Vagina (tissue), 2 donors: ENCODE data around the gene VWA5B2. TPM values are rescaled to one million over a fixed set of nuclear protein-coding genes. Genes with fewer than 3 reads are reported as not detected.

Experiments used
- DNase-seq, 2 donors: peaks; one replicate each; pipeline ENCODE4 v3.0.0-alpha.2; 2017; ENCODE audit errors: extremely low spot score in 2 of 2
- H3K27ac ChIP-seq: fragments of 200-600 bp; sonication (generic); one replicate; pipeline ENCODE4 v1.5.1; 2019
- H3K27me3 ChIP-seq: fragments of 200-600 bp; sonication (generic); one replicate; pipeline ENCODE4 v1.5.1; 2019
- H3K36me3 ChIP-seq, 2 donors: fragments of 200-600 bp; sonication (generic); one replicate each; pipeline ENCODE4 v1.5.1; 2017 to 2019
- H3K4me1 ChIP-seq: fragments of 200-600 bp; sonication (generic); one replicate; pipeline ENCODE4 v1.5.1; 2019
- H3K4me3 ChIP-seq, 2 donors: fragments of 200-600 bp; sonication (generic); 1 replicate in 1 of 2; 2 replicates in 1 of 2; pipeline ENCODE4 v1.5.1; 2016 to 2019
- H3K9me3 ChIP-seq: fragments of 200-600 bp; sonication (generic); one replicate; pipeline ENCODE4 v1.5.1; 2019
- CTCF ChIP-seq, 3 experiments: fragments of 450-650 bp in 2 of 3; fragments of 200-600 bp in 1 of 3; sonication (generic) in 1 of 3; IDR thresholded peaks; one replicate each; pipeline ENCODE4 v1.5.1; 2017 to 2019; ENCODE audit warnings: antibody characterized with exemption in 3 of 3, mild to moderate bottlenecking in 2 of 3, moderate library complexity in 2 of 3
- POLR2A ChIP-seq, 2 donors: fragments of 450-650 bp; IDR thresholded peaks; one replicate each; pipeline ENCODE4 v1.6.1; 2017; ENCODE audit warnings: antibody characterized with exemption in 2 of 2, mild to moderate bottlenecking in 2 of 2, moderate library complexity in 2 of 2
- POLR2AphosphoS5 ChIP-seq, 2 donors: sonication (generic); formaldehyde crosslinking; IDR thresholded peaks; one replicate each; pipeline ENCODE4 v1.9.0; 2017; ENCODE audit warnings: antibody characterized with exemption in 2 of 2, mild to moderate bottlenecking in 2 of 2, low read depth in 1 of 2; ENCODE audit not compliant: insufficient read depth in 1 of 2
- intact Hi-C: fragments of 100-400 bp; cut with DNase I; formaldehyde crosslinking; loops from one replicate; pipeline ENCODE4 v1.15.1; 2023
- total RNA-seq: library from RNA; depleted of rRNA; stranded (reverse); fragments of >200 nt; gene quantifications from one replicate; pipeline ENCODE4 v1.2.3, GENCODE V29; 2016

Gene VWA5B2
- total RNA-seq, 1 donor from 2014 or later, result 0.98 TPM

DNA sequence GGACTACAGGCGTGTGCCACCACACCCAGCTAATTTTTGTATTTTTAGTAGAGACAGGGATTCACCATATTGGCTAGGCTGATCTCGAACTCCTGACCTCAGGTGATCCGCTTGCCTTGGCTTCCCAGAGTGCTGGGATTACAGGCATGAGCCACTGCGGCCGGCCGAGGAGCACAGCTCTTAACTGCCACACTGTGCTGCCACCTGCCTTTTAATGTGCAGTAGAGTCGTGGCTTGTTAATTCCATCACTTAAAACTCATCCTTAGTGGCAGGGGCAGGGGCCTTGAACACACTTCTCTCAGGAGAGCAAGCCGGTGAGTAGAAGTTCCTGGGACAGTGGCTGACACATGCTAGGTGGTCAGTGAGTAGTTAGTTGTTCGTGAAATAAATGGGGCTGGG lies 30.9 kb upstream of the VWA5B2 start:
- H3K4me3 ChIP-seq, result no peak overlapping the region
- no peaks in the 10 kb centered on the region for H3K4me1 ChIP-seq
- H3K27me3 ChIP-seq, result no peaks in the 10 kb centered on the region
- TF ChIP-seq CTCF (IDR thresholded peaks at IDR 0.05) (no peak), POLR2AphosphoS5 (IDR thresholded peaks at IDR 0.05; ENCODE audit: insufficient read depth in 1 of 2, low read depth in 1 of 2) (no peak), POLR2A (IDR thresholded peaks at IDR 0.05) (no peak)
- DNase-seq, result no peak
- intact Hi-C loops, result no loop called here
- H3K36me3 ChIP-seq, result peaks cover 0 to 22% of the 10 kb centered on the region in 2 donors
- H3K9me3 ChIP-seq, result no peaks in the 10 kb centered on the region
- no peak overlapping the region for H3K27ac ChIP-seq

DNA sequence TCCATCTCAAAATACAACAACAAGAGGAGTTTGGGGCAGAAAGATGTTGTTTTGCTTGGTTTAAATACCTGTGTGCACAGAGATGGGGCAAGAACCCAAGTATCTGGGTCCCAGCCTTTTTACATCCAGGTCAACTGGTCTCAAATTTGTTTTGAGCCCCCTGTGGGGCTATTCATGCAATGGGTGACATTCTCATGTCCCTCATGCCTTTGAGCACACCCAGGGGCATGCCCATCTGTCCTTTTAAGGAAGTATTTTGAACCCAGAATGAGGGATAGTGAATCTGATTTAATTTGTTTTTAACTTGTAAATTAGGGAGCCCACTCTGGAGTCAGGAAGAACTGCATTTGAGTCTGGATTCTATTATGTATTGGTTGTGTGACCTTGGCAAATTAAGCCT lies 28.6 kb upstream of the VWA5B2 start:
- no peaks in the 10 kb centered on the region for H3K4me1 ChIP-seq
- intact Hi-C loops, result no loop called here
- H3K4me3 ChIP-seq, result no peak overlapping the region
- H3K27ac ChIP-seq, result no peak overlapping the region
- no peaks in the 10 kb centered on the region for H3K9me3 ChIP-seq
- H3K27me3 ChIP-seq, result no peaks in the 10 kb centered on the region
- H3K36me3 ChIP-seq, result peaks cover 0 to 8% of the 10 kb centered on the region in 2 donors
- no peak for DNase-seq
- no peak for TF ChIP-seq POLR2A (IDR thresholded peaks at IDR 0.05)
- TF ChIP-seq CTCF (IDR thresholded peaks at IDR 0.05), result no peak
- no peak for TF ChIP-seq POLR2AphosphoS5 (IDR thresholded peaks at IDR 0.05; ENCODE audit: insufficient read depth in 1 of 2, low read depth in 1 of 2)

DNA sequence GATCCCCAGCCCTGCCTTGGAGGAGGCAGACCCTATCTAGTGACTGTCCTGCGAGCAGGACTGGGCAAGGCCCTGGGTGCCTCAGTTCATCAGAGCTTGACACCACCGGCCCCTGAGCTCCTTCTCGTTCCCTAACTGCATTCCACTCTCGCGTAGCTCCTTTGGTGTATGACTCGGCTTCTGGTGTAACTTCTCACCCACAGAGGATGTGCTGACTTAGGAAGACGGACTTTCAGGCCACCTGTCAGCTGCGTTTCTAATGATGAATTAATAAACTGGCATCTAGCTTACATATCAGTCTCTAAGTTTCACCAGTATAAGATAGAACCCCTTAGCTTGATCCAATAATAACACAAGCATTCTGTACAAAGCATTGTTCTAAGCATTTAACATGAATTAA lies 25.9 kb upstream of the VWA5B2 start:
- H3K4me3 ChIP-seq, result no peak overlapping the region
- H3K36me3 ChIP-seq, result no peaks in the 10 kb centered on the region
- intact Hi-C loops, result no loop called here
- no peaks in the 10 kb centered on the region for H3K27me3 ChIP-seq
- TF ChIP-seq POLR2AphosphoS5 (IDR thresholded peaks at IDR 0.05; ENCODE audit: insufficient read depth in 1 of 2, low read depth in 1 of 2), result no peak
- no peaks in the 10 kb centered on the region for H3K9me3 ChIP-seq
- DNase-seq, result no peak
- H3K4me1 ChIP-seq, result no peaks in the 10 kb centered on the region
- no peak overlapping the region for H3K27ac ChIP-seq

- Histone ChIP-seq H3K27me3 (no peaks in the 10 kb centered on the region), H3K4me1 (no peaks in the 10 kb centered on the region), H3K4me3 (no peak overlapping the region), H3K9me3 (no peaks in the 10 kb centered on the region), H3K36me3 (no peaks in the 10 kb centered on the region), H3K27ac (no peak overlapping the region)
- DNase-seq, result no peak
- TF ChIP-seq POLR2A (IDR thresholded peaks at IDR 0.05), result no peak
- no peak for TF ChIP-seq POLR2AphosphoS5 (IDR thresholded peaks at IDR 0.05; ENCODE audit: insufficient read depth in 1 of 2, low read depth in 1 of 2)
- no peak for TF ChIP-seq CTCF (IDR thresholded peaks at IDR 0.05)
- intact Hi-C loops, result no loop called here
Observed at GRCh38 chr3:184209146-184209923, 20.1 kb upstream of the VWA5B2 start.

- no peak overlapping the region for H3K4me3 ChIP-seq
- no peaks in the 10 kb centered on the region for H3K36me3 ChIP-seq
- TF ChIP-seq CTCF (IDR thresholded peaks at IDR 0.05), result no peak
- no peak for TF ChIP-seq POLR2A (IDR thresholded peaks at IDR 0.05)
- no peak for TF ChIP-seq POLR2AphosphoS5 (IDR thresholded peaks at IDR 0.05; ENCODE audit: insufficient read depth in 1 of 2, low read depth in 1 of 2)
- no peaks in the 10 kb centered on the region for H3K4me1 ChIP-seq
- no peak for DNase-seq
- H3K27ac ChIP-seq, result no peak overlapping the region
- H3K27me3 ChIP-seq, result no peaks in the 10 kb centered on the region
- intact Hi-C loops, result no loop called here
- no peaks in the 10 kb centered on the region for H3K9me3 ChIP-seq
Observed at GRCh38 chr3:184211297-184211696, 18.1 kb upstream of the VWA5B2 start.
